Liver (tissue), 9 donors: Measurements from ENCODE around the gene SCTR. TPM values are rescaled to one million over a fixed set of nuclear protein-coding genes. Genes with fewer than 3 reads are reported as not detected.

ENCODE experiments used
- DNase-seq: peaks from one replicate; pipeline ENCODE4 v3.0.0-alpha.2; 2017; ENCODE audit warnings: low spot score
- H3K27ac ChIP-seq, 2 donors: one replicate each; pipeline ENCODE4 v1.7.0; 2013; ENCODE audit warnings: inconsistent platforms in 2 of 2, low read length in 2 of 2, control low read depth in 1 of 2, low read depth in 1 of 2, mild to moderate bottlenecking in 1 of 2
- H3K27me3 ChIP-seq, 4 donors: one replicate each; pipeline versions ENCODE4 v1.6.1 to v1.7.0; 2013; ENCODE audit warnings: low read length in 3 of 4, inconsistent platforms in 1 of 4, mild to moderate bottlenecking in 1 of 4, moderate library complexity in 1 of 4; ENCODE audit not compliant: control insufficient read depth in 4 of 4, insufficient read depth in 4 of 4
- H3K36me3 ChIP-seq, 4 donors: one replicate each; pipeline versions ENCODE4 v1.6.1 to v1.7.0; 2013; ENCODE audit warnings: low read length in 3 of 4, mild to moderate bottlenecking in 3 of 4, low read depth in 1 of 4, moderate library complexity in 1 of 4; ENCODE audit not compliant: control insufficient read depth in 4 of 4, insufficient read depth in 3 of 4
- H3K4me1 ChIP-seq, 4 donors: one replicate each; pipeline versions ENCODE4 v1.6.1 to v1.7.0; 2013; ENCODE audit warnings: low read length in 3 of 4, mild to moderate bottlenecking in 3 of 4, moderate library complexity in 1 of 4; ENCODE audit not compliant: control insufficient read depth in 4 of 4, insufficient read depth in 4 of 4
- H3K4me3 ChIP-seq, 3 donors: one replicate each; pipeline versions ENCODE4 v1.6.1 to v1.7.0; 2013; ENCODE audit warnings: low read length in 3 of 3, control low read depth in 1 of 3, low read depth in 1 of 3, mild to moderate bottlenecking in 1 of 3
- H3K9ac ChIP-seq, 2 donors: one replicate each; pipeline ENCODE4 v1.7.0; 2013; ENCODE audit warnings: low read length in 2 of 2, mild to moderate bottlenecking in 2 of 2, moderate library complexity in 2 of 2, control low read depth in 1 of 2, low read depth in 1 of 2
- H3K9me3 ChIP-seq, 4 donors: one replicate each; pipeline versions ENCODE4 v1.6.1 to v1.7.0; 2013; ENCODE audit warnings: low read length in 3 of 4; ENCODE audit not compliant: control insufficient read depth in 4 of 4
- ATF3 ChIP-seq: IDR thresholded peaks from 2 replicates; pipeline ENCODE4 v1.6.1; 2016; ENCODE audit warnings: antibody characterized with exemption
- CTCF ChIP-seq: fragments of 150-350 bp; IDR thresholded peaks from 2 replicates; pipeline ENCODE4 v1.5.1; 2017; ENCODE audit warnings: improper control_type of control experiment, low read depth, low read length; ENCODE audit not compliant: missing input control
- EGR1 ChIP-seq, 2 donors: IDR thresholded peaks; 2 replicates each; pipeline ENCODE4 v1.6.1; 2016 to 2018; ENCODE audit warnings: antibody characterized with exemption in 2 of 2, low read depth in 2 of 2
- FOXA2 ChIP-seq: IDR thresholded peaks from 2 replicates; pipeline ENCODE4 v1.6.1; 2016; ENCODE audit warnings: antibody characterized with exemption
- HNF4A ChIP-seq, 2 donors: conservative IDR thresholded peaks; 2 replicates each; pipeline ENCODE4 v1.6.1; 2016; ENCODE audit warnings: antibody characterized with exemption in 2 of 2, mild to moderate bottlenecking in 2 of 2
- HNF4G ChIP-seq: IDR thresholded peaks from 2 replicates; pipeline ENCODE4 v1.6.1; 2016; ENCODE audit warnings: antibody characterized with exemption
- MAX ChIP-seq: IDR thresholded peaks from 2 replicates; pipeline ENCODE4 v1.6.1; 2016; ENCODE audit warnings: antibody characterized with exemption
- NR2F2 ChIP-seq: IDR thresholded peaks from 2 replicates; pipeline ENCODE4 v1.6.1; 2016; ENCODE audit warnings: antibody characterized with exemption
- RAD21 ChIP-seq, 2 donors: IDR thresholded peaks; 2 replicates each; pipeline ENCODE4 v1.6.1; 2016; ENCODE audit warnings: antibody characterized with exemption in 2 of 2, mild to moderate bottlenecking in 2 of 2
- REST ChIP-seq: IDR thresholded peaks from 2 replicates; pipeline ENCODE4 v1.6.1; 2016; ENCODE audit warnings: antibody characterized with exemption, mild to moderate bottlenecking
- RXRA ChIP-seq, 2 donors: IDR thresholded peaks; 2 replicates each; pipeline ENCODE4 v1.6.1; 2017 to 2018; ENCODE audit warnings: antibody characterized with exemption in 2 of 2, mild to moderate bottlenecking in 1 of 2
- SP1 ChIP-seq: IDR thresholded peaks from 2 replicates; pipeline ENCODE4 v1.6.1; 2018; ENCODE audit warnings: antibody characterized with exemption, mild to moderate bottlenecking
- TAF1 ChIP-seq: conservative IDR thresholded peaks from 2 replicates; pipeline ENCODE4 v1.6.1; 2016; ENCODE audit warnings: antibody characterized with exemption, mild to moderate bottlenecking
- ZBTB33 ChIP-seq: IDR thresholded peaks from 2 replicates; pipeline ENCODE4 v1.6.1; 2016; ENCODE audit warnings: antibody characterized with exemption
- WGBS: extraction: QIAGEN DNeasy Blood & Tissue Kit; methylation state at CpG from one replicate; pipeline ENCODE4 v1.1.7; 2013; 5-methylcytosine and 5-hydroxymethylcytosine counted together
- polyA plus RNA-seq, 2 donors: library from polyadenylated mRNA; stranded (reverse) in 1 of 2; unstranded in 1 of 2; fragments of 200-250 nt in 1 of 2; fragments of >200 nt in 1 of 2; fragmentation: Nextera tagmentation in 1 of 2; extraction: Ambion mirVana in 1 of 2; gene quantifications; one replicate each; pipeline versions ENCODE4 v1.2.1 to v1.2.3, GENCODE V29; 2013 to 2015
- total RNA-seq, 2 donors: library from RNA; depleted of rRNA; stranded (reverse); fragments of >200 nt; gene quantifications; one replicate each; pipeline ENCODE4 v1.2.3, GENCODE V29; 2014
- donor health status: healthy.
- donor health status: healthy.
- donor health status: healthy.
- donor health status: healthy.
- donor health status: healthy.

The SCTR gene
- total and polyA plus RNA-seq, 4 donors, result 0.17 to 0.47 (median 0.29) TPM

- H3K27me3 ChIP-seq, result no peaks in the 10 kb centered on the region
- peaks cover 15 to 45% (median 31%) of the 10 kb centered on the region in 4 donors for H3K4me1 ChIP-seq
- H3K9me3 ChIP-seq, result no peaks in the 10 kb centered on the region
- H3K9ac ChIP-seq, result no peak overlapping the region
- no peak overlapping the region for H3K27ac ChIP-seq
- H3K4me3 ChIP-seq, result no peak overlapping the region
- TF ChIP-seq RXRA (IDR thresholded peaks at IDR 0.05) (peak in 1 of 2 donors; percentile 8), ATF3 (peak; percentile 79), REST (no peak)
- H3K36me3 ChIP-seq, result no peaks in the 10 kb centered on the region
- no peak for DNase-seq
- 68% methylated on average over 7 of the region's 7 CpGs for WGBS
These were observed 33.6 kb downstream of the SCTR start for GRCh38 chr2:119490653-119491195.

GRCh38 chr2:119490106-119490505 lies 34.2 kb downstream of the SCTR start:
- H3K4me1 ChIP-seq, result peaks cover 15 to 51% (median 35%) of the 10 kb centered on the region in 4 donors
- peak overlapping the region; percentile 86 to 89 for H3K27ac ChIP-seq
- H3K9me3 ChIP-seq, result no peaks in the 10 kb centered on the region
- WGBS, result 95% methylated on average over 8 of the region's 8 CpGs
- no peaks in the 10 kb centered on the region for H3K36me3 ChIP-seq
- no peak overlapping the region for H3K4me3 ChIP-seq
- H3K27me3 ChIP-seq, result no peaks in the 10 kb centered on the region
- DNase-seq, result no peak
- H3K9ac ChIP-seq, result no peak overlapping the region
- TF ChIP-seq HNF4G (no peak), CTCF (no peak), MAX (no peak), EGR1 (IDR thresholded peaks at IDR 0.05; ENCODE audit: low read depth in 2 of 2) (no peak), NR2F2 (no peak), FOXA2 (no peak), RXRA (IDR thresholded peaks at IDR 0.05) (no peak), SP1 (no peak)

GRCh38 chr2:119489232-119489952 lies 34.9 kb downstream of the SCTR start:
- DNase-seq, result no peak
- H3K9ac ChIP-seq, result no peak overlapping the region
- TF ChIP-seq EGR1 (IDR thresholded peaks at IDR 0.05; ENCODE audit: low read depth in 2 of 2) (no peak), HNF4A (conservative IDR thresholded peaks at IDR 0.05) (peak in 1 of 2 donors; percentile 33), RAD21 (IDR thresholded peaks at IDR 0.05) (peak in 1 of 2 donors; percentile 22), RXRA (IDR thresholded peaks at IDR 0.05) (peak in 1 of 2 donors; percentile 32), TAF1 (peak; percentile 49), SP1 (peak; percentile 71), ZBTB33 (no peak)
- H3K27me3 ChIP-seq, result no peaks in the 10 kb centered on the region
- no peaks in the 10 kb centered on the region for H3K36me3 ChIP-seq
- H3K27ac ChIP-seq, result peak overlapping the region; percentile 86 to 89
- H3K4me3 ChIP-seq, result peak overlapping the region in 1 of 3 donors; percentile 12
- WGBS, result 91% methylated on average over 10 of the region's 10 CpGs
- H3K9me3 ChIP-seq, result no peaks in the 10 kb centered on the region
- peaks cover 17 to 58% (median 41%) of the 10 kb centered on the region in 4 donors for H3K4me1 ChIP-seq
